ES-I3 (cell line): ENCODE measurements around the gene SMTNL1.
"Not testable (repeated sequence)": the region's sequence is repeated elsewhere in the genome, so short reads cannot be mapped to it uniquely, and the experiment has no call there.

ENCODE experiments used
- H3K36me3 ChIP-seq: 2 replicates; pipeline ENCODE4 v1.6.1; 2013; ENCODE audit warnings: mild to moderate bottlenecking, low read length, control low read depth, moderate library complexity; ENCODE audit not compliant: insufficient read depth
- H3K4me1 ChIP-seq: 2 replicates; pipeline ENCODE4 v1.6.1; 2013; ENCODE audit warnings: mild to moderate bottlenecking, control low read depth, low read length; ENCODE audit not compliant: insufficient read depth
- H3K9ac ChIP-seq: 2 replicates; pipeline ENCODE4 v1.6.1; 2013; ENCODE audit warnings: low read depth, mild to moderate bottlenecking, low read length, moderate library complexity
- H3K9me3 ChIP-seq: 2 replicates; pipeline ENCODE4 v1.6.1; 2013; ENCODE audit warnings: mild to moderate bottlenecking, low read length, moderate library complexity; ENCODE audit not compliant: control insufficient read depth, insufficient read depth

Gene SMTNL1

DNA sequence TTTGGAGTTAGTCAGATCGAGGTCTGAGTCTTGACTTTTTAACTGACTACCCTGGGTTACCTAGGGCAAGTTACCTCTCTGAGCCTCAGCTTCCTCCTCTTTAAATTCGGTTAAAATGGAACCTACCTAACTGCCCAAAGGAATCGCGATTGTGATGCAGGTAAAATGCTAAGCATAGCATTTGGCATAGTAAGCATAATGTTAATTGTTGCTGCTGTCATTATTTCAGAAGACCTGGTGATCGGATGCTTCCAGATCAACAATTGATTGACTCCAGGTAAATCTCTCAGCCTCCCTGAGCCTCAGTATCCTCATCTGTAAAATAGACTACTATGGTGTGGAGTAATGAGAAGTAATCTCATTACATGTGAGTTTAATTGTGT, 21.3 kb upstream of the SMTNL1 start:
- Histone ChIP-seq H3K36me3 (no peaks in the 10 kb centered on the region), H3K9ac (peak overlapping the region; percentile 58), H3K9me3 (no peaks in the 10 kb centered on the region), H3K4me1 (peaks cover 6% of the 10 kb centered on the region; the same call in 1 of the 2 replicates)

GRCh38 chr11:57521116-57521515, 16.3 kb upstream of the SMTNL1 start:
- Histone ChIP-seq H3K36me3 (peaks cover 4% of the 10 kb centered on the region), H3K9ac (no peak overlapping the region), H3K4me1 (peaks cover 5% of the 10 kb centered on the region; the same call in 1 of the 2 replicates), H3K9me3 (peaks cover 4% of the 10 kb centered on the region; the same call in 1 of the 2 replicates)

GRCh38 chr11:57523419-57523818, 14.0 kb upstream of the SMTNL1 start:
- Histone ChIP-seq H3K9ac (no peak overlapping the region), H3K4me1 (peaks cover 11% of the 10 kb centered on the region), H3K9me3 (peaks cover 4% of the 10 kb centered on the region; the same call in 1 of the 2 replicates), H3K36me3 (peaks cover 4% of the 10 kb centered on the region)

DNA sequence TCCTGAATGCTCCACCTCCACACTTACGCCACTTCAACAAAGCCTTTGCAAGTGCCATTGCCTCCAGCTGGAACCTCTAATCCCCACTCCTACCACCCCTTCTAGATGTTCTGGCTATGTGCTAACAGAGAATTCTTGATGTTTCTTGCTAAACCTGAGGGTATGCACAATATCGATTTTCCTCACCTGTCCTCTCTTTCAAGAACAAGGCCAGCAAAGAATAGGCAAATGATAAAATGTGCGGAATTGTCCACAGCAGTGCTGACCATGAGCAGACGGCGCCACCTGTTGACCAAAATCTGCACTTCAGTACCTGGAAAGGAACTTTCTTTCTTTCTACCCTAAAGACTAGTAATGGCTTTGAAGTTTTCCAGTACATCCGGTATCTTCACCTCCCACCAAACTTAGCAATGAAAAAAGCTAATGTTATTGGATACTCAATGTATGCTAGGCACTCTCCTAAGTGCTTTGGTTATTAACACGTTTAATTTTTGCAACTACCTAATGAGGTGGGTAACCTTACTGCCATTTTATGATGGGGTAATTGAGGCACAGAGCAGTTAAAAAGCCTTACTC, 10.3 kb upstream of the SMTNL1 start:
- Histone ChIP-seq H3K9me3 (peaks cover 4% of the 10 kb centered on the region; the same call in 1 of the 2 replicates), H3K36me3 (peaks cover 11% of the 10 kb centered on the region), H3K4me1 (peaks cover 10% of the 10 kb centered on the region), H3K9ac (peak overlapping the region; percentile 10; the same call in 1 of the 2 replicates)

DNA sequence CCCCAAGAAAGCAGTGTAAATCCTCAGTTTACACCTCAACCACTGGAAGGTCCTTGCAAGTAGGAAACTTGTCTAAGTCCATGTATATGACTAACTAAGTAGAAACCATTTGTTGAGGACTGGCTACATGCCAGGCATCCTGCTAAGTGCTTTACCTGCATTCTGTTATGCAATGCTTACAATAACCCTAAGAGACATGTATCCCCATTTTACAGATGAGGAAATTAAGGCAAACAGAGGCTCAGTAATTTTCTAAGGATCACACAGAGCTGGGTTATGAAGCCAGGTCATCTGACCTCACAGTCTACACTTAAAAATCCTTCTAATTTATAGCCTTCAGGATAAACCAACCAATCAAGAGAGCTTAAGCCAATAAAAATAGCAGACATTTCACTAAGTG, 8.4 kb upstream of the SMTNL1 start:
- Histone ChIP-seq H3K4me1 (peaks cover 6% of the 10 kb centered on the region), H3K36me3 (peaks cover 11% of the 10 kb centered on the region), H3K9me3 (peaks cover 4% of the 10 kb centered on the region; the same call in 1 of the 2 replicates), H3K9ac (no peak overlapping the region)

GRCh38 chr11:57530215-57530595, 7.2 kb upstream of the SMTNL1 start:
- no peaks in the 10 kb centered on the region for H3K9me3 ChIP-seq
- H3K9ac ChIP-seq: peak overlapping the region; percentile 86
- peaks cover 7% of the 10 kb centered on the region; the same call in 1 of the 2 replicates for H3K36me3 ChIP-seq
- H3K4me1 ChIP-seq: peaks cover 6% of the 10 kb centered on the region

DNA sequence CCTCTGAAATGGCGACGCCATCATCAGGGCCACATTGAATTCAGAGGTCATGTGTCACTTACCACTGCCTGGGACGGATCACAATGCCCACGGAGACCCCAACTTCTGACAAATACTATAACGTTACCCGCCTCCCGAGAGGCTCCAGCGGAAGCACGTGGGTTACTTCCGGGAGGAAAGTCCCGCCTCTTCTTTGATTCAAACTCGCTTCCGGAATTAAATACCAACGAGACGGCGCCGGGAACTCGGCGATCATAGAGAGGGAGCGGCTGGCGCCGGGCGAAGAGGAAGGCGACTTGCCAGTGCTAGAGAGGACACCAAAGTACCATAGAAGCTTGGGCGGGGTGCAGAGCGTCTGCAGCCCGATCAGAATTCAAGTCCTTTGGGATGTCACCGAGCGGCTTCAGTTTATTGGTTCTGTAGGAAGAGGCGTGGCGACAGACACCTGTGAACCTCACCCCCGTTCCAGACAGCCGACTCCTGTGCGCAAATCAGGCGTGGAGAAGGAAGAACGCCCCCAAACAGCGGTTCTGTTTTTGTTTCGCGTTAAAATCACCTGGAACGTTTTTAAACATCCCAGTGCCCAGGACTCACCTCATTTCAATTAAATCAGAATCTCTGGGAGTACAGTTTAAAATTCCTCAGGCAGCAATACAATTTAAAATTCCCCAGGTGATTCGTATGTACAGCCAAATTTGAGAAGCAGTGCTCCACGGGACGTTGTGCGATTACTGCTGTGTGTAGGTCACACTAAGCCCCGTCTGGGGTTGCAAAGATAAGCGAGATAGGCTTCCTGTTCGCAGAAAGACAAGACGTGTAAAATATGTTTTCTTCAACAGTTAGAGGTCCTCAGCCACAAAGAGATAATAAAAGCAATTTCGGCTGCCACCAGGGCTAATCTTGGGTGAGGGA, 6.5 kb upstream of the SMTNL1 start, which contains the start of gene TIMM10:
Gene TIMM10, minus strand, starts transcription at position 159 of the 912 bp plus-strand sequence. CDS start 565 bp downstream, outside the sequence.
- Histone ChIP-seq H3K9me3 (no peaks in the 10 kb centered on the region), H3K36me3 (0 out of 2 replicates have a peak, but pooled peaks cover 7% of the 10 kb centered on the region), H3K4me1 (peaks cover 6% of the 10 kb centered on the region), H3K9ac (peak within 1 kb of the TSS; percentile 86)

- not testable (repeated sequence) for H3K4me1 ChIP-seq, H3K9ac ChIP-seq, H3K9me3 ChIP-seq, H3K36me3 ChIP-seq
These were observed 2.9 kb upstream of the SMTNL1 start for GRCh38 chr11:57534449-57534848.

DNA sequence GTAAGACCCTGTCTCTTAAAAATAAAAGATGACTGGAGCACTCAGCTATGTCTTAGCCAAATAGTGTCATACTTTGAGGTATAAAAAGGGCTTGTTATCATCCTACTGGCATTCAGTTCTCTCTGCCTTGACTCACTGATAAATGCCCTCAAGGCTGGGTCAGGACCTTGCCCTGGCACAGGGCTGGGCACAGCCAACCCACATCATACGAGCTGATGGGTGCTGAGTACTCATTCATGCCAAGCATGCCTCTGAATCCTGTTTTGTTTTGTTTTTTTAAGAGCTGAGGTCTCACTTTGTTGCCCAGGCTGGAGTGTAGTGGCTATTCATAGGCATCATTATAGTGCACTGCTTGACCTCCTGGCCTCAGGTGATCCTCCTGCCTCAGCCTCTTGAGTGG, 1.9 kb downstream of the SMTNL1 start:
- peaks cover 20% of the 10 kb centered on the region for H3K4me1 ChIP-seq
- H3K36me3 ChIP-seq: no peaks in the 10 kb centered on the region
- H3K9ac ChIP-seq: no peak overlapping the region
- H3K9me3 ChIP-seq: no peaks in the 10 kb centered on the region

DNA sequence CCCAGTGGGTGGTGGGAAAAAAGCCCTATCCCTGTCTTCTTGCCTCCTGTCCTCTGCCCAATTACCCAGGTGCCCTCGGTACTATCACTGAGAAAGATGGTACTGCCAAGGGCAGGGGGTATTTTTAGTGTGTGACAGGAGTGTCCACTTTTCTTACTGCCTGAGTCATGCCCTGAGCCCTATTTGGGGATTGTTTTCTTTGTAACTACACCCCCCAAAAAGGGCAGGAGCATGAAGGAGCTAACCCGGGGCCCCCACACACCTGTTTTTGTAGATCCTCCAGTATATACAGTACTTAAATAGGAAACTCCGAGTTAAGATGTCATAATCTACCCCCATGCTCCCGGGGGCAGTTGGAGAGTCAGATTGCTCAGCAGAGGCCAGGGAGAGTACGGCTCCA, 3.8 kb downstream of the SMTNL1 start:
- Histone ChIP-seq H3K36me3 (no peaks in the 10 kb centered on the region), H3K9ac (no peak overlapping the region), H3K9me3 (no peaks in the 10 kb centered on the region), H3K4me1 (peaks cover 20% of the 10 kb centered on the region)

- H3K9ac ChIP-seq: no peak overlapping the region
- H3K4me1 ChIP-seq: peaks cover 19% of the 10 kb centered on the region
- H3K9me3 ChIP-seq: no peaks in the 10 kb centered on the region
- H3K36me3 ChIP-seq: no peaks in the 10 kb centered on the region
These were observed 5.2 kb downstream of the SMTNL1 start for GRCh38 chr11:57542582-57542981.

DNA sequence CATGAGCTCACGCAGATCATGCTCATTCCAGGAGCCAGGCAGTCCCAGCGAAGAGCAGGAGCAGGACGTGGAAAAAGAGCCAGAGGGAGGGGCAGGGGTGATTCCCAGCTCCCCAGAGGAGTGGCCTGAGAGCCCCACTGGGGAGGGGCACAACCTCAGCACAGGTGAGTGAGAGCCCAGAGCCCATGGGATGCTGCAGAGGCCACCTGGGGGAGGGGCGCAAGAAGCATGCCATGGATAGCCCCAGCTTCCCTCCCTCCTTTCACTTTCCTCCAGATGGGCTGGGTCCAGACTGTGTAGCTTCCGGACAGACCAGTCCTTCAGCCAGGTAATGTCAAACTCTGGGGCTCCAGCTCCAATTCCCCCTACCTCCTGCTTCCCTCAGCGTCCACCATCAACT, 6.2 kb downstream of the SMTNL1 start:
- H3K9ac ChIP-seq: no peak overlapping the region

DNA sequence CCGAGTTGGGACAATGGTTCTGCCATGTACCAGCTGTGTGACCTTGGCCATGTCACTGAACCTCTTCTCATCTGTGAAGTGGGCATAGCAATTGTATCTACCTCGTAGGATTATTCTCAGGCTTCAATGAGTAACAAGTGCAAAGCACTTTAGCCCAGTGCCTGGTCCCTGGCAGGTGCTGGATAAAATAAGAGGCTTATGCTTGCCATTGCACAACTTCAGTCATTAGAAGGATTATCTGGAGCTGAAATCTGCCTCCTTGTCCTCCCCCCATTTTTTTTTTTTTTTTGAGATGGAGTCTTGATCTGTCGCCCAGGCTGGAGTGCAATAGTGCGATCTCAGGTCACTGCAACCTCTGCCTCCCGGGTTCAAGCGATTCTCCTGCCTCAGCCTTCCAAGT, 7.2 kb downstream of the SMTNL1 start:
- Histone ChIP-seq H3K36me3 (no peaks in the 10 kb centered on the region), H3K9ac (no peak overlapping the region), H3K9me3 (no peaks in the 10 kb centered on the region), H3K4me1 (peaks cover 20% of the 10 kb centered on the region)

More for the DNA sequence above, 6.2 kb downstream of the SMTNL1 start:
- no peaks in the 10 kb centered on the region for H3K36me3 ChIP-seq
- no peaks in the 10 kb centered on the region for H3K9me3 ChIP-seq
- H3K4me1 ChIP-seq: peaks cover 20% of the 10 kb centered on the region

DNA sequence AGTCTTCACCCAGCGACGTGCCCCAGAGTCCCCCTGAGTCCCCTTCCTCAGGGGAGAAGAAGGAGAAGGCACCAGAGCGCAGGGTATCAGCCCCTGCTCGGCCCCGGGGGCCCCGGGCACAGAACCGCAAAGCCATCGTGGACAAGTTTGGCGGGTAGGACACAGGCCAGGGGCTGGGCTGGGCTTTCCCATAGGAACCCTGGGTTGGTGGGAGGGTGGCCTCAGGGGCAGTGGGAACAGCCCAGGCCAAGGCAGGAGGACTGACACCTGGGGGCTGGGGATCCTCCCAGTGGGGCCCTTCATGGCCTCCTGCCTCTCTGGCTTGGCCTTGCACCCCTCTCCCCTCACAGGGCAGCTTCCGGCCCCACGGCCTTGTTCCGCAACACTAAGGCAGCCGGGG, 8.5 kb downstream of the SMTNL1 start:
- Histone ChIP-seq H3K4me1 (peaks cover 20% of the 10 kb centered on the region), H3K36me3 (no peaks in the 10 kb centered on the region), H3K9ac (no peak overlapping the region)

GRCh38 chr11:57546451-57546850, 9.1 kb downstream of the SMTNL1 start:
- H3K36me3 ChIP-seq: no peaks in the 10 kb centered on the region
- H3K4me1 ChIP-seq: peaks cover 20% of the 10 kb centered on the region
- no peak overlapping the region for H3K9ac ChIP-seq
- H3K9me3 ChIP-seq: no peaks in the 10 kb centered on the region

More for the DNA sequence above, 8.5 kb downstream of the SMTNL1 start:
- H3K9me3 ChIP-seq: no peaks in the 10 kb centered on the region
